ENCODE measurements around the gene SORCS2. TPM values are rescaled to one million over a fixed set of nuclear protein-coding genes. Genes with fewer than 3 reads are reported as not detected.

Gene SORCS2
- total RNA-seq, 4 donors from 2014 or later, result 1.1 to 2.5 (median 2.0) TPM

DNA sequence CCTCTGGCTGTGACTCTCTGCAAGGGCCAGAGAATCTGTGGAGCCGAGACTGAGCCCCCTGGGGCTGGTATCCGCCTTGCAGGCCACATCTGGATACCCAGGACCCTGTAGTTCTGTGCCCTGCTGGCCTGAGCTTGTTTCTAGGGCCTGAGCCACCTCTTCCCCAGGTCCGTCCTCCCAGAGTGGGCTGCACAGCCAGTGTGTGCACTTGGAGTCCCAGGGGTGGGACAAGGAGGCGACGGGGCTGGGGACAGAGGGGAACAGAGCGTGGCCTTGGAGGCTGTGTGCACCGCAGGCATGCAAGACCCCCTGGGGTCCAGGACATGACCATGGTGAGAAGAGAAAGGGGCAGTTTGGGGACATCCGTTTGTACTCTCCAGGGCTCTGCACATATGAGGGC is 105.5 kb downstream of the SORCS2 start:
- no peak overlapping the region for H3K27ac ChIP-seq
- no peak for DNase-seq
- intact Hi-C loops (cut with DNase I), result loop anchor here (5.0 kb wide), 1 partner anchor 106 kb away; the partner anchor contains the start of gene SORCS2
- H3K27me3 ChIP-seq, result peaks cover 0 to 28% (median 0%) of the 10 kb centered on the region in 4 donors
- no peak for TF ChIP-seq POLR2A (IDR thresholded peaks at IDR 0.05)
- H3K4me1 ChIP-seq, result peaks cover 0 to 9% (median 0%) of the 10 kb centered on the region in 3 donors
- no peaks in the 10 kb centered on the region for H3K36me3 ChIP-seq
- no peak overlapping the region for H3K4me3 ChIP-seq
- WGBS, 2 donors, result 87% methylated on average over 5 of the region's 8 CpGs; no CpG with 5 or more reads in 1 of the 2 donors
- H3K9me3 ChIP-seq, result no peaks in the 10 kb centered on the region

DNA sequence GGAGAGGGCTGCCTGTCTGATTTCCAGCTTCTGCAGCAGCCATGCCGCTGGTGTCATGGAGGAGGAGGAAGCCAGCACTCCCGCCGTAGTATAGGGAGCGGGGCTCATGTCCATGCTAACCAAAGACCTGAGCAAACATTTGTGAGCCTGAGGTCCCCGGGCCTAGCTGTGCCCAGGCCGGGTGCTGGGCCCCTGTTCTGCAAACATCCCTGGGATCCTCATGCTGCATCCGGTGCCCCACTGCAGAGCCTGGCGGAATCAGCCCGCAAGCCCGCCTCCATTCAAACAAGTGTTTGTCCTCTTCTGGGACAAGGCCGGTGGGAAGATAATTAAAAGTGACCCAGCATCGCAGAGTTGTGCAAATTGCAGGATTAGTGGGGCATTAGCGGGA is 106.3 kb downstream of the SORCS2 start:
- no peak overlapping the region for H3K27ac ChIP-seq
- no peaks in the 10 kb centered on the region for H3K36me3 ChIP-seq
- H3K4me1 ChIP-seq, result peaks cover 0 to 9% (median 0%) of the 10 kb centered on the region in 3 donors
- intact Hi-C loops (cut with DNase I), result loop anchor here (5.0 kb wide), 1 partner anchor 106 kb away; the partner anchor contains the start of gene SORCS2
- peaks cover 0 to 27% (median 0%) of the 10 kb centered on the region in 4 donors for H3K27me3 ChIP-seq
- DNase-seq, result no peak
- TF ChIP-seq, protein P1, sequence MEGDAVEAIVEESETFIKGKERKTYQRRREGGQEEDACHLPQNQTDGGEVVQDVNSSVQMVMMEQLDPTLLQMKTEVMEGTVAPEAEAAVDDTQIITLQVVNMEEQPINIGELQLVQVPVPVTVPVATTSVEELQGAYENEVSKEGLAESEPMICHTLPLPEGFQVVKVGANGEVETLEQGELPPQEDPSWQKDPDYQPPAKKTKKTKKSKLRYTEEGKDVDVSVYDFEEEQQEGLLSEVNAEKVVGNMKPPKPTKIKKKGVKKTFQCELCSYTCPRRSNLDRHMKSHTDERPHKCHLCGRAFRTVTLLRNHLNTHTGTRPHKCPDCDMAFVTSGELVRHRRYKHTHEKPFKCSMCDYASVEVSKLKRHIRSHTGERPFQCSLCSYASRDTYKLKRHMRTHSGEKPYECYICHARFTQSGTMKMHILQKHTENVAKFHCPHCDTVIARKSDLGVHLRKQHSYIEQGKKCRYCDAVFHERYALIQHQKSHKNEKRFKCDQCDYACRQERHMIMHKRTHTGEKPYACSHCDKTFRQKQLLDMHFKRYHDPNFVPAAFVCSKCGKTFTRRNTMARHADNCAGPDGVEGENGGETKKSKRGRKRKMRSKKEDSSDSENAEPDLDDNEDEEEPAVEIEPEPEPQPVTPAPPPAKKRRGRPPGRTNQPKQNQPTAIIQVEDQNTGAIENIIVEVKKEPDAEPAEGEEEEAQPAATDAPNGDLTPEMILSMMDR (IDR thresholded peaks at IDR 0.05), result no peak
- no peak for TF ChIP-seq POLR2A (IDR thresholded peaks at IDR 0.05)
- H3K9me3 ChIP-seq, result no peaks in the 10 kb centered on the region
- no peak overlapping the region for H3K4me3 ChIP-seq
- WGBS, 2 donors, result 77% methylated on average over 4 of the region's 13 CpGs; no CpG with 5 or more reads in 1 of the 2 donors

DNA sequence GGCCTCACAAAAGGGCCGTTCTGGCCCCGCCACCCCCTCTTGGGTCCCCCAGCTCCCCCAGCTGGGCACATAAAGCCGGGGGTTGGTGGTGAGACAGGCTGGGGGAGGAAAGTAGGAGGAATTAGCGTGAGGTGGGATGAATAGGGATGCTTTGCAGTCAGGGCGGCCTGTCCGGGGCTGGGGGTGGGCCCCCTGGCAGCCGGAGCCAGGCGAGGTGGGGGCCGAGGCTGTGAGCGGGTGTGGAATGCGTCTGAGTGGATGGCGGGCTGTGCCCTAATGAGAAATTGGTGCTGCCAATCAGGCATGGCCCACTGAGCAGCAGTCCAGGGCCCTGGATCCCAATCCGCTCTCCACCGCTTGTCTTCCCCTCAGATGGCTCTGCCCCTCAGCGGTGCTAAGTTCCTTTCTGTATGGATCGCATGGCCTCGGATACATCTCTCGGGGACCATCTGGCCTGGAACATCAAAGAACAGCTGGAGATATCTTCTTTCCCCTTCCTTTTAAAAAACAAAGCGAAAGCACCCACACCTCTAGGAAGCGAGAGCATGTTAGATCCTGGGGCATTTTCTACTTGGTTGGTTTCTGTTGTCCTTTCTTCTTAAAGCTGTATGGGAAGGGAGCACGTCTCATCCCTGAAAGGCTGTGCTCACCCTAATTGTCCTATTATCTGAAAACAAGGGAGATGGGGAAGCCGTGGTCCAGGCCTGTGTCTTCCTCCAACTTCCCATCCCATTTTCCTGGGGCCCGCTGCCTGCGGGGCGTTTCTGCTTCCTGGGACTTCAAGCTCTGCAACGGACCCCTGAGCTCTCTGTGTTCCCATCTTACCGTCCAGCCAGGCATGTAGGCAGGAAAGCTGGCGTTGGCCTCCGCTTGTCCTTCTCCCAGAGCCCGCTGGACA is 106.9 kb downstream of the SORCS2 start:
- no peaks in the 10 kb centered on the region for H3K9me3 ChIP-seq
- H3K36me3 ChIP-seq, result no peaks in the 10 kb centered on the region
- H3K27ac ChIP-seq, result no peak overlapping the region
- peaks cover 0 to 24% (median 0%) of the 10 kb centered on the region in 4 donors for H3K27me3 ChIP-seq
- no peak for TF ChIP-seq POLR2A (IDR thresholded peaks at IDR 0.05)
- TF ChIP-seq, protein P1 (IDR thresholded peaks at IDR 0.05), result no peak
- no peak overlapping the region for H3K4me3 ChIP-seq
- 78 to 81% methylated on average over 24 to 29 of the region's 30 CpGs for WGBS, 2 donors
- H3K4me1 ChIP-seq, result peaks cover 0 to 9% (median 0%) of the 10 kb centered on the region in 3 donors
- DNase-seq, result no peak
- intact Hi-C loops (cut with DNase I), result loop anchor here (5.0 kb wide), 1 partner anchor 107 kb away; the partner anchor contains the start of gene SORCS2

DNA sequence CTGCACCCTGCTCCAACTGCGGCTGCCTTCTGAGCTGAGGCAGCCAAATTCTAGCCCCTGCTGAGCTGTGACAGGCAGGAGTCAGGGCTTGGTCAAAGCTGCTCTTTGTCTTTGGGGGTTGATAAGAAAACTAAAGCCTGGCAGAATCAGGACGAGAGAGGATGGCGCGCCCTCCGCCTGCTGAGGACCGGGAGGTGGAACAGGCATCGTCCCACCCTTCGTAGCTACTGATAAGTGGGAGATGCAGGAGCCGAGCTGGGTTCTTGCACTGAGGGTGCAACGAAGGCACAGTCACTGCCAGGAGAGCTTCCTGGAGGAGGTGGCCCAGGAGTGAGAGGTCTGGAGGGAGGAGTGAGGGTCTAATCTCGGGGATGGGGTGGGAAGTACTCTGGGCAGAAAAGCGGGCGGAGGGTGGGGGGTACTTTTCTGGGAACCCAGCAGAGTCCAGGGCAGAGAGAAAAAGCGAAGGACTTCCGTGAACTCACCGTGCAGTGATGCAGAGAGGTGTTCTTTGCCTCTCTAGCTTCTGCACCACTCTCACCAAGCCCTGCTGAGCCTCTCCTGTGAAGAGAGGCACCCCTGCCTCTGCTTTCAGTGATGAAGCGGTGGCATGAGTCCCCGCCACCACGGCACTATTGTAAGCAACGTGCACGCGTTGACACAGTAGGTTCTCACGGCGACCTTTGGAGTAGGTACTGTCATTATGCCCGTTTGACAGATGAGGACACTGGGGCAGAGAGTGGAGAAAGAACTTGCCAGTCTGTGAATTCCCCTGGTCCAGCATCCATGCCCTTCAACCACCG is 107.8 kb downstream of the SORCS2 start:
- TF ChIP-seq POLR2A (IDR thresholded peaks at IDR 0.05), result no peak
- TF ChIP-seq, protein P1 (IDR thresholded peaks at IDR 0.05), result no peak
- Histone ChIP-seq H3K9me3 (no peaks in the 10 kb centered on the region), H3K36me3 (no peaks in the 10 kb centered on the region), H3K4me1 (peaks cover 0 to 9% (median 0%) of the 10 kb centered on the region in 3 donors), H3K4me3 (no peak overlapping the region), H3K27me3 (peaks cover 0 to 23% (median 0%) of the 10 kb centered on the region in 4 donors), H3K27ac (no peak overlapping the region)
- intact Hi-C loops (cut with DNase I), result loop anchor here (5.0 kb wide), 1 partner anchor 108 kb away; the partner anchor contains the start of gene SORCS2
- WGBS, 2 donors, result 88% methylated on average over 16 to 19 of the region's 26 CpGs
- no peak for DNase-seq

DNA sequence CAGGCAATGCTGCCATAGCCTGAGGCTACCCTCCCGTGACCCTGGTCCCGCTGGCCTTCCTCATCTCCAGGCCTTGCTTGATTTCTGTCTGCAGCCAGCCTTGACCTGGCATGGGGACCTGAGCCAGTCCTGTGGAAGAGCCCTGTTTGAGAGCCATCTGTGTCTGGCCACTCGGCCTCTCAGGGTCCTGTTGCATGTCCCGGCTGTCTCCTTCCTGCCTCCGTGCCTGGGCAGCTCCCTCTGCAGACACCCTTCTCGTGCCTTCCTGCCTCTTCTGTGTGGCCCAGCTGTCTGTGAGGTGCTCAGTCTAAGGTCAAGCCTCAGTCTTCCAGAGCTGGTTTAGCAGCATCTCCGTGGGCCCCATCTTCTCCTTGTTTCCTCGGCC is 108.4 kb downstream of the SORCS2 start:
- H3K27ac ChIP-seq, result no peak overlapping the region
- 86 to 100% methylated on average over 2 to 6 of the region's 8 CpGs for WGBS, 2 donors
- peaks cover 0 to 21% (median 0%) of the 10 kb centered on the region in 4 donors for H3K27me3 ChIP-seq
- peaks cover 0 to 3% (median 0%) of the 10 kb centered on the region in 3 donors for H3K4me1 ChIP-seq
- no peak overlapping the region for H3K4me3 ChIP-seq
- DNase-seq, result no peak
- H3K36me3 ChIP-seq, result no peaks in the 10 kb centered on the region
- TF ChIP-seq, protein P1 (IDR thresholded peaks at IDR 0.05), result no peak
- no peak for TF ChIP-seq POLR2A (IDR thresholded peaks at IDR 0.05)
- intact Hi-C loops (cut with DNase I), result no loop called here
- no peaks in the 10 kb centered on the region for H3K9me3 ChIP-seq

All from esophagus squamous epithelium (tissue), 5 donors.